GM19324 (cell line): ENCODE measurements around the gene SYT9.
A peak's percentile ranks its signal among the peaks of the same experiment; 100 is the strongest.

Experiments used
- ATAC-seq: cut with Tn5 transposase; IDR thresholded peaks from one replicate; pipeline ENCODE4 v1.9.1; 2021; ENCODE audit warnings: mild to moderate bottlenecking, moderate library complexity; ENCODE audit not compliant: unreplicated experiment, low FRiP score

Gene SYT9

GRCh38 chr11:7251836-7252682 is at the start of gene SYT9:
Gene SYT9 (plus strand): TSS chr11:7251904. CDS start chr11:7252187, 283 bp downstream.
- ATAC-seq = peak; percentile 81

GRCh38 chr11:7202412-7202811 is 49.3 kb upstream of the SYT9 start:
- ATAC-seq = no peak

- no peak for ATAC-seq
These were observed 46.9 kb upstream of the SYT9 start for GRCh38 chr11:7204778-7205177.

GRCh38 chr11:7208391-7208790 is 43.3 kb upstream of the SYT9 start:
- ATAC-seq = no peak

- ATAC-seq = no peak
These were observed 32.2 kb upstream of the SYT9 start for GRCh38 chr11:7219491-7219890.

GRCh38 chr11:7220636-7221035 is 31.1 kb upstream of the SYT9 start:
- ATAC-seq = no peak

GRCh38 chr11:7222619-7223018 is 29.1 kb upstream of the SYT9 start:
- no peak for ATAC-seq

- ATAC-seq = no peak
These were observed 11.8 kb upstream of the SYT9 start for GRCh38 chr11:7239877-7240276.

GRCh38 chr11:7245341-7245740 is 6.4 kb upstream of the SYT9 start:
- ATAC-seq = no peak

- no peak for ATAC-seq
These were observed 5.5 kb upstream of the SYT9 start for GRCh38 chr11:7246179-7246578.

- no peak for ATAC-seq
These were observed 1.5 kb upstream of the SYT9 start for GRCh38 chr11:7250166-7250565.

GRCh38 chr11:7251487-7251835 is 243 bp upstream of the SYT9 start:
- no peak for ATAC-seq

GRCh38 chr11:7252683-7253213 is 1.0 kb downstream of the SYT9 start:
- no peak for ATAC-seq

GRCh38 chr11:7253800-7254199 is 2.1 kb downstream of the SYT9 start:
- ATAC-seq = no peak

GRCh38 chr11:7254731-7255291 is 3.1 kb downstream of the SYT9 start:
- ATAC-seq = no peak

- no peak for ATAC-seq
These were observed 5.2 kb downstream of the SYT9 start for GRCh38 chr11:7256943-7257342.

GRCh38 chr11:7257724-7258123 is 6.0 kb downstream of the SYT9 start:
- no peak for ATAC-seq

- ATAC-seq = no peak
These were observed 9.9 kb downstream of the SYT9 start for GRCh38 chr11:7261578-7261977.

GRCh38 chr11:7262672-7263071 is 11.0 kb downstream of the SYT9 start:
- no peak for ATAC-seq

- no peak for ATAC-seq
These were observed 12.1 kb downstream of the SYT9 start for GRCh38 chr11:7263842-7264241.

GRCh38 chr11:7268758-7269157 is 17.1 kb downstream of the SYT9 start:
- ATAC-seq = no peak
